ENCODE results near the gene YTHDF1.
"Not testable (repeated sequence)": the region's sequence is repeated elsewhere in the genome, so short reads cannot be mapped to it uniquely, and the experiment has no call there.

The YTHDF1 gene

DNA sequence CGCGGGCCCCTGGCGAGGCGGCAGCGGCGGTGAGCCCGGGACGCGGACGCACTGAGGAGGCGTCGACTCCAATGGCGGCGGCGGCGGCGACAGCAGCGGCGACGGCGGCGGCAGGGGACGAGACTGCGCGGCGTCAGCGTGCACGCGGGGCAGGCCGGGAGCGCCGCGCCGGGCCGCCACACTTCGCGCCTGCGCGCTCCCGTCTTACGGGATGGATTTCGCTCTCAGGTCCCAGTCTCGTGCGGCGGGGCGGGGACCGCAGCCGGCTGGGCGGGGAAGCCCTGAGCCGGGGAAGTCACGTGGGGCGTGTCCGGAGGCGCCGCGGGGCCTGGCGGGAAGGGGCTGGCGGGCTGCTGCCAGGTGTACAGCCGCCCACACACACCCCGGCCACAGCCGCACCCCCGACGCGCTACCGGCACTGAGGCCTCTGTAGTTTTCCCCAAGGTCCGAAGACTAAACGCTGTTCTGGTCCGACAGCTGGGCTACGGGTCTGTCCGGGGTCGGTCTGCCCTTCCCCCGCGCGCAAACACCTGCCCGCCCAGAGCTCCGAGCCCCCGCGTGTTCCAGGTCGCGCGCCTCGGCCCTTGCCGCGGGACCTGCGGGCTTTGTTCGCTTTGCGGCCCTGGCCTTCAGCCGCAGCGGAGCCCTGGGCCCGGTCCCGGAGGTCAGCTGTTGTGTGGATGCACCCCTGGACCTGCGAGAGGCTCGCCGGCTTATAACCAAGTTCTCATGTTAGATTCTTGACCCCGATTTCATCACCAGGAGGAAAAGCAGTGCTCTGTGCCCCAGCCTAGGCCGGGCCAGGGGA is at the start of gene YTHDF1:
Gene YTHDF1 (minus strand): TSS at position 91 of the 808 bp plus-strand sequence. CDS start 239 bp downstream, outside the sequence.
- DNase-seq (ENCODE audit: low read depth in 2 of 2, low spot score in 1 of 2) = peak; percentile 84 to 92

DNA sequence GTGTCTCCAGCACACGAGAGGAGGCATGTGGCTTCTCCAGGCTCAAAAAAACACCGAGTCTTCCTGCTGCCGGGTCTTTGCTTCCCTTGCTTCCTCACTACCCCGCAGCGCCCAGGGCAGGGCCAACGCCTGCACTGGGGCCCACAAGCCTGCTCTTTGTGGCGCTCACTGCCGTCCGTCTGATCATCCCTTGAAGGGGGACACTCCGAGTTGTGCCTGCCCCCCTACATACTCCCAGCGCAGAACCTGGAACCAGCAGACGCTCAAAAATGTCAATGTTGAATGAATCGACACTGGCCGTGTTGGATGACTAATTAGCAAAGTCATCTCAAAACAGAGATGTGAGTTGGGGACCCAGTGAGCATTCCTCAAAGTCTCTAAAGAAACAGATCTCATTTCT is 48.6 kb upstream of the YTHDF1 start:
- DNase-seq (ENCODE audit: low read depth in 2 of 2, low spot score in 1 of 2) = no peak

DNA sequence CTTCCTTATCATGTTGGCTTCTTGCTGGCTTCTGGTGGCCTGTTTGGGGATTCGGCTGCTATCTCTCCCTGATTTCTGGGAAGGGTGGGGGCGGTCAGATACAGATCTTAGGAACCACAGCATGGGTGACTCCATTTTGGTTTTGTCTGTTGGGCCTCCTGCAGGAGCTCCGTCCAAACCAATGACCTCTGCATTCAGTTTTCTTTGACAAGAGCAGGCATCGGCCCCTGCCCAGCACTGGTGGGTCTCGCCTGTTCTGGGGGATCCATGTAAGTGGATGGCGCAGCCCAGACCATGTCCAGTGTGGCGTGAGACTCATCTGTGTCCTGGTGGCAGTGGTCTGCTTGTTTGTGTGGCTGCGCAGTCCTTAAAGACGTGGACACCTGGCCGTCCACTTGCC is 48.1 kb upstream of the YTHDF1 start:
- no peak for DNase-seq (ENCODE audit: low read depth in 2 of 2, low spot score in 1 of 2)

DNA sequence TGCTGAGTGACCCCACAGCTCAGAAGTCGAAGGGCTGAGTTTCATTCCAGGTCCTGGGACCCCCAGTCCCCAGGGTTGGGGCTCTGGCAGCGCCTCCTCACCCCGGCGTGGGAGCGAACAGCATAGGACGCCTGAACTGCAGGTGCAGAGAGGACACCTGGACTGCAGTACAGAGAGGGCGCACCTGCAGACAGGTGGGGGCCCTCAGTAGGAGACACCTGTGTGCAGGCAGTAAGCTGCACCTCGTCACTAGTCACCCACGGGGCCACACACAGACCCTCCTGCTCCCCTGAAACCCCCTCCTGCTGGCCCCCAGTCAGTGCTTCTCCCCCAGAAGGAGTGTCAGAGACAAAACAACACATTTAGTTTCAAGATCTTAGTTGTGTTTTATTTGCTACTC is 46.9 kb upstream of the YTHDF1 start:
- no peak for DNase-seq (ENCODE audit: low read depth in 2 of 2, low spot score in 1 of 2)

DNA sequence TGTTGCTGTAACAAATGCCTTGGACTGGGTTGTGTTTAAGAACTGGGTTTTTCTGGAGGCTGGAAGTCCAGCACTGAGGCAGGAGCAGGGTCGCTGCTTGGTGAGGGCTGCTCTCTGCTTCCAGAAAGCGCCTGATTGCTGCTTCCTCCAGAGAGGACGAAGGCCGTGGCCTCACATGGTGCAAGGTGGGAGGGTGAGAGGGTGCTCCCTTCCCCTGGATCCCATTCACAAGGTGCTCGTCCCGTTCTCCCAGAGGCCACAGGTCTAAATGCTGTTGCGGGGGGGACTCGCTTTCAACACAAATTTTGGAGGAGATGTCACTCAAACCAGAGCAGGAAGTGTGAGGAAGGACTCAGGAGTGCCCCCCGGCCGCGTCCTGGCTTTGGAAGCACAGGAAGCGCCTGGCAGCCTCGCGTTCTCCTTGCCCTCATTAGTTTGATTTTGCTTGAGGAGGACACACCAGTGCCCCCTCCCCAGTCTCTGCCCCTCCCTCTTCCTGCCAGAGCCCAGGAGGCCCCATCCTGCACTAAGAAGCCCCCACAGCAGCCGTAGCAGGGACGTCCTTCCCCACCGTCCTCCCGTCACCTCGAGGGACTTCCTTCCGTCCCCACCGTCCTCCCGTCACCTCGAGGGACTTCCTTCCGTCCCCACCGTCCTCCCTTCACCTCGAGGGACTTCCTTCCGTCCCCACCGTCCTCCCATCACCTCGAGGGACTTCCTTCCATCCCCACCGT is 46.0 kb upstream of the YTHDF1 start:
- no peak for DNase-seq (ENCODE audit: low read depth in 2 of 2, low spot score in 1 of 2)

DNA sequence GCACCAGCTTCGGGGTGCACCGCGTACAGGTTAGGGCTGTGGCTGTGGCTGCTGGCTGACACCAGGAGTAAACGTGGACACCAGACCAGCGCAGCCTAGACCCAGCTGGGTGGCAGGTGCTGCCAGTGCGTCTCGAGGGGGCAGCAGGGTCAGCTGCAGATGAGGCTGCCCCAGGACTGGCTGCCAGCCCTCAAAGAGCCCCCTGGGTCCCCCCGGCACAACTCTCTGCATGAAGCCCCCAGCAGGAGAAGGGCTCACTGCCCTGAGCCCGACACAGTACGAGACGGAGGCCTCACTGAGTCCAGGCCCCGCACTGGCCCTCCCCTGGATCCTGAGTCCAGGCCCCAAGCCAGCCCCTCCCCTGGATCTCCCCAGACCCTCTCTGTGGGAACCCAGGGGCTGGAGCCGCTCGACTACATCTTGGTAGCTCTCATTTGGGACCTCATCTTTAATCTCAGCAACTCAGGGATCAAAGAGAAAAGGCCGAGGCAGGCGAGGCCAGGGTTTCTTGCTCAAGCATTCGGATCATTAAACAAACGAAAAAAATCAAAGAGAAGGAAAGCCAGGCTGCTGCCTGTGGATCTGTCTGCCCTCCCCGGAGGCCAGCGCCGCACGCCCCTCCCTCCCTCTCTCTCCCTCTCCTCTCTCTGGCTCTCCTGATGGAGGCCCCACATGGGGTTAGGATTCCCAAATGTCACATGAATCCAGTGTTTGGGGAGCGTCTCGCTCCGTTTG is 45.3 kb upstream of the YTHDF1 start:
- no peak for DNase-seq (ENCODE audit: low read depth in 2 of 2, low spot score in 1 of 2)

DNA sequence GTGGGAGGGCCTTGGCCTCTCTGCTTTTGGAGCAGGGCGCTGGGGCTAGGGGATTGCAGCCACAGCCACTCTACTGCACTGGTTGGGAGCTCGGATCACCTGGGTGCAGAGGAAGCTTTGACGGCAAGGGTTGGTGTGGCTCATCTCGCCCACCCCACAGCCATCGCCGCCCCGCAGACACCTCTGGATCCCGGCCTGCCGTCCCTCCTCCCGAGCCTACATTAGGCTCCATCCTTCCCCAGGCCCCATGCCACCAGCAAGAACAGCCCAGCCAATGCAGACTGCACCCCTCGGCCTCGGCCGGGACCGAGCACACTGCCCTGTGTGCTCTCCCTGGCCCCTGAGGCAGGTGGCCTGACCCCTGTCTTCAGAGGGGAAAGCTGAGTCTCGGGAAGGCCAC is 44.6 kb upstream of the YTHDF1 start:
- no peak for DNase-seq (ENCODE audit: low read depth in 2 of 2, low spot score in 1 of 2)

DNA sequence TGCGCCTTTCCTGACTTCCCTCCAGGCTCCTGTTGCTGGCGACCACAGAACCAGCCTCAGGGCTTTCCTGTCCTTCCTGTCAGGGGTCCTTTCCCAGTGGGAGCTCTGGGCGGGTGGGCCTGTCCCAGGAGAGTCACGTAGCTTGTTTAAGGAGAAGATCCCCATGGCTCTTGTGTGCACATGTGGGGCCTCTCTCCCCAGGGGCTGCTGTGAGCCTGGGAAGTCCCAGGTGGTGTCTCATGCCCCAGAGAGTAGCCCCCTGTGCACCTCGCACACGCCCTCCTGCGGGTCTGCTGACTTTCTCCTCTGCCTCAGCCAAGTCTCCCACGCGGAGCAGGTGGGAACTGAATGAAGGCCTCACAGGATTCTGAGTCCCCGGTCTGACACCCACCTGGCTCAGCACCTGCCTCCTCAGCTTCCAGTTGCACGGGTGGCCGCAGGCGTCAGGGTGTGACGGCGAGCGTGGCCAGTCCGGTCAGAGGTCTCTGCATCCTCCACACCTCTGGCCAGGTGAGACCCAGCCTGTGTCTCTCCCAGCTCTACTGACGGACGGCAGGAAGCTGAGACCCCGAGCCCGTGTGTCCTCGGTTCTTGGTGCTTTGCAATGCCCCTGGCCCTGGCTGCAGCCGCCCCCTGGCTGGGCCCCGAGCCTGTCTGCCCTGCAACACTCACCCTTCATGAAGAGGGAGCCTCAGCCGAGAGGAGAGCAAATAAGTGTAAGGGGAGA is 44.0 kb upstream of the YTHDF1 start:
- DNase-seq (ENCODE audit: low read depth in 2 of 2, low spot score in 1 of 2) = no peak

DNA sequence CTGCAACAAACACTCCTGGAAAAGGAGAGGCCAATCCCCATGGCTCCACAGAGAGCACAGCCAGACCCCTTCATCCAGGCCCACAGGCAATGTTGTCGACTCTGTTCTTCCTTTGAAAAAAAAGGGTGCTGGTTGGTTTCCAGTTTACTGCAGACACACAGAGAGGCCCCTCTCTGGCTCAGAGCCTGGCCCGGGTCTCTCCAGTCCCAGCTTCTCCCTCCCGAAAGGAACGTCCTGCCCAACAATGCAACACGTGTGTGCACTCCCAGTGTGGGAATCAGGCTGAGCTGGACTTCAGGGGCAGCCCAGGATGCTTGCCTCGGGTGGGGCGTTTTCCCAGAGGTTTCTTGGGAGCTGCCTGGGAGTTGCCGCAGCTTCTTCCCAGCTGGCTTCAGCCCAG is 42.9 kb upstream of the YTHDF1 start:
- no peak for DNase-seq (ENCODE audit: low read depth in 2 of 2, low spot score in 1 of 2)

DNA sequence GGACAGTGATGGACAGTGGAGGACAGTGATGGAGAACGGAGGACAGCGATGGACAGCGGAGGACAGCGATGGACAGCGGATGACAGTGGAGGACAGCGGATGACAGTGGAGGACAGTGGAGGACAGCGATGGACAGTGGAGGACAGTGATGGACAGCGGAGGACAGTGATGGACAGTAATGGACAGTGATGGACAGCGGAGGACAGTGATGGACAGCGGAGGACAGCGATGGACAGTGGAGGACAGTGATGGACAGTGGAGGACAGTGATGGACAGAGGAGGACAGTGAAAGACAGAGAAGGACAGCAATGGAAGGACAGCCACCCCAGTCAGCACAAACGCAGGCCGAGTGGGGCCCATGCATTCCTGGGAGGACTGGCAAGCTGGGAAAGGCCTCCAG is 41.7 kb upstream of the YTHDF1 start:
- DNase-seq (ENCODE audit: low read depth in 2 of 2, low spot score in 1 of 2) = no peak

DNA sequence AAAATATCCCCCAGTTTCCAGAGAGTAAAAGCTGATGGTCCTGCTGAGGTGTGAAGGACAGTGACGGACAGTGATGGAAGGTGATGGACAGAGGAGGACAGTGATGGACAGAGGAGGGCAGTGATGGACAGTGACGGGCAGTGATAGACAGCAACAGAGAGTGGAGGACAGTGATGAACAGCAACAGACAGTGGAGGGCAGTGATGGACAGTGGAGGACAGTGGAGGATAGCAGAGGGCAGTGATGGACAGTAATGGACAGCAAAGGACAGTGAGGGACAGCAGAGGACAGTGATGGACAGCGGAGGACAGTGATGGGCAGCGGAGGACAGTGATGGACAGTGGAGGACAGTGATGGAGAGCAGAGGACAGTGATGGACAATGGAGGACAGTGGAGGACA is 41.0 kb upstream of the YTHDF1 start:
- no peak for DNase-seq (ENCODE audit: low read depth in 2 of 2, low spot score in 1 of 2)

DNA sequence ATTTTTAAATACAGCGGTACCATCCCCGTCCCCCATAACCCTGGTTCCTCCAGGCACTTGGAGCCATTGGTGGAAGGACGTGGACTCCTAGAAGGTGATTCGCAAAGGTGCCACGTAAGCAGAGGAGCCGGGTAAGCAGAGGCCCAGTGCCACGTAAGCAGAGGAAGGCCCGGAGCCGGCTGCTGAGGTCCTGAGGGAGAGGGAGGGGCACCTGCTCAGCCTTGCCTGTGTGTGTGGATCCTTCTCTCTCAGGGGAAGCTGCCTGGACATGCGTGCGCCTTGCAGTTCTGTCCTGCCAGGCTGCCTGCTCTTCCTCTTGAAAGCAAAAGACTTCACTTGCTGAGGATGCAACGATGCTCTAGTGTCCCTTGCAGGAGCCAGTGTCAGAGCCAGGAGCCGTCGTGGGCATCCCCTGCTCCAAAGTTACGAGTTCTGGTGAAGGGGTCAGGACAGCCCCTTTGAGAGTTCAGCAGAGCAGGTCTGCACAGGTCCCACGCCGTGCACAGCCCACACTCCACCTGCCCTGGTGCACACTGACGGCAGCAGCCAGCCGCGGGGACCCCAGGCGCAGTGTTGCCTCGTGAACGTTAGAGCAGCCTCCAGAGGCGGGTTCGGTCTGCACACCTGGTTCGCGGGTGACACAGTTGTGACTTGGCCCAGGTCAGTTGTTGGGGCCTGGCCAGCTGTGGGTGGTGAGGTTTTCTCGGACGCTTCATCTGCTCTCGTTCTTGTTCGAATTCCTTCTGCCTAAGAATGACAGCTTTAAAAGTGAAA is 40.2 kb upstream of the YTHDF1 start:
- DNase-seq (ENCODE audit: low read depth in 2 of 2, low spot score in 1 of 2) = no peak

DNA sequence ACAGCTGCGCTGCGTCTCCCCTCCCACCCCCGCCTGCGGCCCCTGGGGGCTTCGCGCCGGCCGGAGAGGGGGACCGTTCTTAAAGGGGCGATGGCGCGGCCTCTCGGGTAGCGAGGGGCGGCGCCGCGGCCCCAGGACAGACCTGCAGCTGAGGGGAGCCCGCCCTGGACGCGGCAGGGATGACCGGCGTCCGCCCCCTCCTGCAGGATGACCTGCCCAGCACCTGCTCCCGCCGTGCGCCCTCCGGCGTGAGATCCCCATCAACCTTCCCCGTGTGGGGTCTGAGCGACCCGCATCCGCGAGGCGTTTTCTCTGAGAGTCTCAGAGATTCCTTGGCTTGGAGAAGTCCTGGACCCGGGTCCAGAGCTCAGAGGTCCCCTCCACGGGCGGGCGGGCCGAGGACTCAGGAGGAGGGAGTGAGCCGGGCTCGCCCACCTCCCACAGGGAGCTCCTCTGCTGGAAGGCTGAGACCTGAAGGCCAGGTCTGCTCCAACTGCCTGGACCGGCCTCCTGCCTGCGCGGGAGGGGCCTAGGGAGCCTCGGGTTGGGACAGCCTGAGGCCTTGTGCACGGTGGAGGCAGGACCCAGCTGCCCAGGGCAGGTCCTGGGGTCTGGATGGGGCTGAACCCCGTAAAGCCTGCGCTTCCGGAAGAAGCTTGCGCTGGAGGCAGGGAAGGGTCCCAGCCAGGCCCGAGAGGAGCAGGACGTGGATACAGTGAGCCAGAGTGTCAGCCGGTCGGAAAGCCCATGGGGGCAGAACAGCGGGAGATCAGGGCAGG is 38.9 kb upstream of the YTHDF1 start:
- DNase-seq (ENCODE audit: low read depth in 2 of 2, low spot score in 1 of 2) = no peak

DNA sequence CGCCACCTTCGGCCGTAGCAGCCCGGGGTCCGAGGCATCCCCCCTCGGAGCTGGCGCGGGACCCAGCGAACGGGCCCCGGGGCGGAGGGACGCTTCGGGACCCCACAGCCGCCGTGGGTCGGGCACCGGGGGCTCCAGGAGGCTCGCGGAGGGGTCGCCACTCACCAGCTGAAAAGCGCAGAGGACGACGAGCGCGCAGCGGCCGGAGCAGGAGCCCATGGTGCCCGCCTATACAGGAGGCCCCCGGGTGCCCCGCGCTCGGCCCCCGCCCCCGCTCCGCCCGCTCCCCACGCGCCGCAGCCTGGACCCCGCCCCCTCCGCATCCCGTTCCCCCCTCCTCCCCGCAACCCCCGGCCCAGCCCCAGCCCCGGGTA is 38.3 kb upstream of the YTHDF1 start, which contains the start of gene NKAIN4:
Gene NKAIN4 (minus strand): TSS at position 232 of the 374 bp plus-strand sequence. CDS start 13 bp downstream, at position 219.
- no peak for DNase-seq (ENCODE audit: low read depth in 2 of 2, low spot score in 1 of 2)

DNA sequence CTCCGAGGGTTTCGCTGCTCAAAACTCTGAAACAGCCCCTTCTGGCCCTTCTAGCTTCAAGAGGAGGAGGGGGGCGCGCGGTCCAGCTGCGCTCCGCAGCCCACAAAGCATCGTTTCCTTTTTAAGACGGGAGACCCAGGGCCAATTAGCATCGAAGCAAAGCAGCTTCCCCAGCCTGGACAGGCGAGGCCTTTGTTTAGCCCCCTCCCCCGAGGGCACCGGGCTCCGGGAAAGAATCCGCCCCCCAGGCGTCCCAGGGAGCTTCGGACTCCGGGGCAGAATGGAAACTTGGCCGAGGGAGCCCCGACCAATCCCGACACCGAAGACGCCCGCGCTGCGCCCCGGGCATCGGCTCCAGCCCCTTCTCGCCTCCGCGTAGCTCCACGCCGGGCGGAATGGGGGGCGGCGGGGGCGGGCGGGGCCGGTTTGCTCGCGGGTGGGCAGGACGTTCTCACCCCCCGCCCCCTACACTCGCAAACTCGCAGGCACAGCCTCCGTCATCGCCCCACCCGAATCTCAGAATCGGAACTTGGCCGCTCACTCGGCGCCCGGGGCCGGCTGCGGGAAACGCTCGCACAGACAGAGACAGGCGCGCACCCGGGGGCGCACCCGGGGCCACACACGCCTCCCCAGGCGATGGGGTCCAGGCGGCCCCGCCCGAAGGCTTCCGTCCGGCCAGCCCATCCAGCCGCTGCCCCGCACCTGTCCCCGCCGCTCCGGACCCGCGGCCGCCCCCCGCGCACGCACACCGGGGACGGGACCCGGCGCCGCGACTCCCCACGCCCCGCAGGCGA is 37.7 kb upstream of the YTHDF1 start:
- no peak for DNase-seq (ENCODE audit: low read depth in 2 of 2, low spot score in 1 of 2)

DNA sequence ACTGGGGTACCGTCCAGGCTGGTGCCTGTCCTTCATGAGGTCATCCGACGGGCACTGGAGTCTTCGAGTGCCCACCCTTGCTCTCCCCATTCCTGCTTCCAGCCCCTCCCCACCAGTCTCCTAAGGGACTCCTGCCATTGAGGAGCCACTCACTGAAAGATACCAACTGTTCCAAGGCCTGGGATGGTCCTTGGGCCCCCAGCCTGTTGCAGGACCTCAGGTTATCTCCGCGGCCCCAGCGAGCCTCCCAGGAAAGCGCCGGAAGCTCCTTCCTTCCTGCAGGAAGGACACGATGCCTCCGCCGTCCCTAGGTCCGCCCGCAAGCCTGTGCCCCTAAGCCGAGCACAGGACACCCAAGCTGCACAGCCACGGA is 37.1 kb upstream of the YTHDF1 start:
- no peak for DNase-seq (ENCODE audit: low read depth in 2 of 2, low spot score in 1 of 2)

DNA sequence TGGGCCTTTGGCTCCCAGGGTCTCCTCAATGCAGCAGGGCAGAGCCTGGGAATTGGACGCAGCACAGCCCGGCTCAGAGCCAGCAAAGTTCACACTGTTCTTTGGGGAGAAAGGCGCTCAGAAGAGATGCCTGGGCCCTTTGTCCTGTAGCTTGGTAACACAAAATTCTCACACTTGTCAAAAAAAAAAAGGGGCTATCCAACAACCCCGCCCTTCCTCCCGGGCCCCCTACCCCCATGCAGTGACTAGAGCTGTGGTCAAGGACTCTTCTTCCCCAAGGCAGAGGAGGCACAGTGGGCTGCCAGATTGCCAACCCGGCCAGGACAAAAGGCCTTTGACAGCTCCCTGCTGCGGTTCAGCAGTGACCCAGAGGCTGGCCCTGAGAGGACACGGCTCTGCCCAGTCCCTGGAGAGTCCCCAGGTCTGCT is 36.4 kb upstream of the YTHDF1 start:
- DNase-seq (ENCODE audit: low read depth in 2 of 2, low spot score in 1 of 2) = no peak

DNA sequence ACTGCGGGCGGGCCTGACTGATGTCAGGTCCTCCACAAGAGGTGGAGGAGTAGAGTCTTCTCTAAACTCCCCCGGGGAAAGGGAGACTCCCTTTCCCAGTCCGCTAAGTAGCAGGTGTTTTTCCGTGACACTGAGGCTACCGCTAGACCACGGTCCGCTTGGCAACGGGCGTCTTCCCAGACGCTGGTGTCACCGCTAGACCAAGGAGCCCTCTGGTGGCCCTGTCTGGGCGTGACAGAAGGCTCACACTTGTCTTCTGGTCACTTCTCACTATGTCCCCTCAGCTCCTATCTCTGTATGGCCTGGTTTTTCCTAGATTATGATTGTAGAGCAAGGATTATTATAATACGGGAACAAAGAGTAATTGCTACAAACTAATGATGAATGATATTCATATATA is 35.4 kb upstream of the YTHDF1 start:
- DNase-seq (ENCODE audit: low read depth in 2 of 2, low spot score in 1 of 2) = not testable (repeated sequence)

DNA sequence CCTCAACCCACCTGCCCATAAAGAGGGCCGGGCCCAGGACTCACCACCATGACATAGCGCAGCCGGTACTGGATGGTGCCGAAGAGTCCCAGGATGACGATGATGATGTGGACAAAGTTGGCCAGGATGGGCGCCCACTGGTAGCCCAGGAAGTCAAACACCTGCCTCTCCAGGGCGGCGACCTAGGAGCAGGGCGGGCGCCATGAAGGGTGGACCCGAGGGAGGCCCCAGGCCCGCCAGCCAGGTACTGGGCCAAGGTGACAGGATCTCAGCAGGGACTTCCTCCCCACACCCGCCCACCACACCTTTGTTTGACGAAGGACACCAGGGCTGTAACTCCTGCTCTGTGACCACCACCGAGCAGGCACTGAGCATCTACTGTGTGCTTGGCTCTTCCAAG is 34.0 kb upstream of the YTHDF1 start:
- DNase-seq (ENCODE audit: low read depth in 2 of 2, low spot score in 1 of 2) = no peak
